Stimulated activated CD8-positive, alpha-beta memory T cell treated with anti-CD3 and anti-CD28 coated beads, Interleukin-15, amount 100 ng/mL, for 48 hours (primary cell): ENCODE data around the gene KCNMA1.

Experiments
- DNase-seq, 2 donors: peaks; one replicate each; pipeline ENCODE4 v3.0.0-alpha.2; 2020; ENCODE audit warnings: low read depth in 2 of 2

Gene KCNMA1

GRCh38 chr10:77117501-77117900 is 520.1 kb downstream of the KCNMA1 start:
- DNase-seq: no peak

- no peak for DNase-seq
These were observed 520.7 kb downstream of the KCNMA1 start for GRCh38 chr10:77116904-77117303.

GRCh38 chr10:77114181-77114821 is 523.3 kb downstream of the KCNMA1 start:
- no peak for DNase-seq

GRCh38 chr10:77111611-77112550 is 525.7 kb downstream of the KCNMA1 start:
- DNase-seq: no peak

GRCh38 chr10:77110757-77111156 is 526.9 kb downstream of the KCNMA1 start:
- DNase-seq: no peak

GRCh38 chr10:77109351-77109994 is 528.1 kb downstream of the KCNMA1 start:
- no peak for DNase-seq

GRCh38 chr10:77106676-77107075 is 530.9 kb downstream of the KCNMA1 start:
- DNase-seq: no peak

GRCh38 chr10:77105761-77106221 is 531.8 kb downstream of the KCNMA1 start:
- DNase-seq: no peak

GRCh38 chr10:77104459-77104980 is 533.1 kb downstream of the KCNMA1 start:
- no peak for DNase-seq

- no peak for DNase-seq
These were observed 534.4 kb downstream of the KCNMA1 start for GRCh38 chr10:77103213-77103612.

GRCh38 chr10:77101341-77101740 is 536.3 kb downstream of the KCNMA1 start:
- DNase-seq: no peak

GRCh38 chr10:77099136-77099535 is 538.5 kb downstream of the KCNMA1 start:
- no peak for DNase-seq

- no peak for DNase-seq
These were observed 540.0 kb downstream of the KCNMA1 start for GRCh38 chr10:77097625-77098024.

GRCh38 chr10:77093126-77093525 is 544.5 kb downstream of the KCNMA1 start:
- no peak for DNase-seq

GRCh38 chr10:77091597-77092165 is 545.9 kb downstream of the KCNMA1 start:
- DNase-seq: no peak

GRCh38 chr10:77090381-77091356 is 546.9 kb downstream of the KCNMA1 start:
- no peak for DNase-seq

GRCh38 chr10:77087366-77087765 is 550.2 kb downstream of the KCNMA1 start:
- no peak for DNase-seq

GRCh38 chr10:77086081-77086480 is 551.5 kb downstream of the KCNMA1 start:
- DNase-seq: no peak

- no peak for DNase-seq
These were observed 552.3 kb downstream of the KCNMA1 start for GRCh38 chr10:77085344-77085743.

- DNase-seq: no peak
These were observed 553.0 kb downstream of the KCNMA1 start for GRCh38 chr10:77084431-77085144.
